PC-3 (cell line): ENCODE data around the gene SEPTIN10.

ENCODE experiments used
- EZH2phosphoT487 ChIP-seq: fragments of 300-600 bp; sonication (generic); IDR thresholded peaks from 2 replicates; pipeline ENCODE4 v1.6.1; 2018; ENCODE audit warnings: mild to moderate bottlenecking, antibody characterized with exemption, low read length, borderline replicate concordance
- TF ChIP-seq, protein P1 (sequence below): fragments of 300-600 bp; sonication (generic); conservative IDR thresholded peaks from 2 replicates; pipeline ENCODE4 v1.5.1; 2017; ENCODE audit warnings: antibody characterized with exemption, low read depth, mild to moderate bottlenecking, low read length

DNA sequence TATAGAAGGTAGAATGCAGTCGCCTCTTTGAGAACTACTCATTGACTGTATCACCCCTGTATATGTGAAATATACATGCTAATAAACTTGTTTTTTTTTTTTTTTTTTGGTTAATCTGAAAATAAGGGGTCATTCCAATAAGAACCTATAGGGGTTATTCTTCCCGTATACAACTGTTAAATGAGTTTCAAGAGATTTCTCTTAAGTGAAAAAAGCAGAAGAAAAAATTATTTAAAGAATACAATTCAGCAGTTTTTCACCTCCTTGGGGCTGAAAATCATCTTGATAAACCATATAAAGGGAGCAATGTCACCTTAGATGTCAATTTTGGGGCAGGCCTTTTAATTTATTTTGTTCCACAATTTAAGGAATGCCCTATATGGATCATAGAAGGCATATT is 66.5 kb downstream of the SEPTIN10 start:
- TF ChIP-seq EZH2phosphoT487, result no peak
- TF ChIP-seq, protein P1, sequence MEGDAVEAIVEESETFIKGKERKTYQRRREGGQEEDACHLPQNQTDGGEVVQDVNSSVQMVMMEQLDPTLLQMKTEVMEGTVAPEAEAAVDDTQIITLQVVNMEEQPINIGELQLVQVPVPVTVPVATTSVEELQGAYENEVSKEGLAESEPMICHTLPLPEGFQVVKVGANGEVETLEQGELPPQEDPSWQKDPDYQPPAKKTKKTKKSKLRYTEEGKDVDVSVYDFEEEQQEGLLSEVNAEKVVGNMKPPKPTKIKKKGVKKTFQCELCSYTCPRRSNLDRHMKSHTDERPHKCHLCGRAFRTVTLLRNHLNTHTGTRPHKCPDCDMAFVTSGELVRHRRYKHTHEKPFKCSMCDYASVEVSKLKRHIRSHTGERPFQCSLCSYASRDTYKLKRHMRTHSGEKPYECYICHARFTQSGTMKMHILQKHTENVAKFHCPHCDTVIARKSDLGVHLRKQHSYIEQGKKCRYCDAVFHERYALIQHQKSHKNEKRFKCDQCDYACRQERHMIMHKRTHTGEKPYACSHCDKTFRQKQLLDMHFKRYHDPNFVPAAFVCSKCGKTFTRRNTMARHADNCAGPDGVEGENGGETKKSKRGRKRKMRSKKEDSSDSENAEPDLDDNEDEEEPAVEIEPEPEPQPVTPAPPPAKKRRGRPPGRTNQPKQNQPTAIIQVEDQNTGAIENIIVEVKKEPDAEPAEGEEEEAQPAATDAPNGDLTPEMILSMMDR, result 0 out of 2 replicates have a peak, but pooled peaks have one; percentile 24
